ENCODE measurements around the gene STK17A.

GRCh38 chr7:43653891-43654504 is 71.1 kb downstream of the STK17A start:
- no peak for TF ChIP-seq EZH2 (IDR thresholded peaks at IDR 0.05)
- no peak for TF ChIP-seq POLR2AphosphoS5 (IDR thresholded peaks at IDR 0.05; ENCODE audit: borderline replicate concordance, low read depth, low read length)
- no peak for TF ChIP-seq FOXP2 (optimal IDR thresholded peaks at IDR 0.05; ENCODE audit: control extremely low read depth, extremely low read length, insufficient read depth)

All from SK-N-MC (cell line).